ENCODE data around the gene SLC2A1. TPM values are rescaled to one million over a fixed set of nuclear protein-coding genes. Genes with fewer than 3 reads are reported as not detected.

Gene SLC2A1
- total RNA-seq, 4 donors from 2014 or later, result 488 to 2,308 (median 910) TPM

- no peak overlapping the region for H3K4me3 ChIP-seq (ENCODE audit: low read depth, poor library complexity, severe bottlenecking)
- intact Hi-C loops (cut with DNase I; ENCODE audit: low total_unique reads), result no loop called here
- 97 to 99% methylated on average over 3 of the region's 3 CpGs for WGBS, 2 donors
Observed at GRCh38 chr1:42973799-42974198, 15.1 kb upstream of the SLC2A1 start.

GRCh38 chr1:42973286-42973685 lies 14.6 kb upstream of the SLC2A1 start:
- DNase-seq (ENCODE audit: low spot score in 2 of 2), result no peak
- intact Hi-C loops (cut with DNase I; ENCODE audit: low total_unique reads), result no loop called here
- WGBS, 2 donors, result 74 to 84% methylated on average over 11 of the region's 11 CpGs
- no peak overlapping the region for H3K4me3 ChIP-seq (ENCODE audit: low read depth, poor library complexity, severe bottlenecking)
- no peak for TF ChIP-seq CTCF (IDR thresholded peaks at IDR 0.05)
- no peak for TF ChIP-seq POLR2A (IDR thresholded peaks at IDR 0.05)

More at GRCh38 chr1:42973799-42974198, 15.1 kb upstream of the SLC2A1 start:
- TF ChIP-seq POLR2A (IDR thresholded peaks at IDR 0.05) (no peak), CTCF (IDR thresholded peaks at IDR 0.05) (no peak)
- DNase-seq (ENCODE audit: low spot score in 2 of 2), result no peak

- no peak for DNase-seq (ENCODE audit: low spot score in 2 of 2)
- TF ChIP-seq POLR2A (IDR thresholded peaks at IDR 0.05), result no peak
- no peak for TF ChIP-seq CTCF (IDR thresholded peaks at IDR 0.05)
- WGBS, 2 donors, result 62 to 74% methylated on average over 4 of the region's 4 CpGs
- intact Hi-C loops (cut with DNase I; ENCODE audit: low total_unique reads), result no loop called here
- no peak overlapping the region for H3K4me3 ChIP-seq (ENCODE audit: low read depth, poor library complexity, severe bottlenecking)
Observed at GRCh38 chr1:42971841-42972291, 13.2 kb upstream of the SLC2A1 start.

GRCh38 chr1:42970143-42970542 lies 11.5 kb upstream of the SLC2A1 start:
- no peak for DNase-seq (ENCODE audit: low spot score in 2 of 2)
- H3K4me3 ChIP-seq (ENCODE audit: low read depth, poor library complexity, severe bottlenecking), result no peak overlapping the region
- TF ChIP-seq POLR2A (IDR thresholded peaks at IDR 0.05), result no peak
- TF ChIP-seq CTCF (IDR thresholded peaks at IDR 0.05), result no peak
- intact Hi-C loops (cut with DNase I; ENCODE audit: low total_unique reads), result no loop called here
- WGBS, 2 donors, result 94 to 96% methylated on average over 4 of the region's 4 CpGs

- intact Hi-C loops (cut with DNase I; ENCODE audit: low total_unique reads), result no loop called here
- no peak overlapping the region for H3K4me3 ChIP-seq (ENCODE audit: low read depth, poor library complexity, severe bottlenecking)
- WGBS, 2 donors, result 87 to 97% methylated on average over 3 of the region's 3 CpGs
- no peak for DNase-seq (ENCODE audit: low spot score in 2 of 2)
- TF ChIP-seq CTCF (IDR thresholded peaks at IDR 0.05) (no peak), POLR2A (IDR thresholded peaks at IDR 0.05) (no peak)
Observed at GRCh38 chr1:42968654-42969053, 10.0 kb upstream of the SLC2A1 start.

All from lower leg skin (tissue), 4 donors.